Endometrial microvascular endothelial cells (primary cell): ENCODE results near the gene CUL2. TPM values are rescaled to one million over a fixed set of nuclear protein-coding genes. Genes with fewer than 3 reads are reported as not detected.

Source experiments
- in situ Hi-C: cut with HindIII; loops from 2 replicates; pipeline ENCODE4 v1.10.0; 2017; ENCODE audit warnings: low sequenced_read_pairs, low pct_unique_long_range_greater_than_20kb; ENCODE audit errors: inconsistent ontology term
- total RNA-seq: library from RNA; depleted of rRNA; stranded (reverse); fragments of >200 nt; gene quantifications from one replicate; pipeline ENCODE4 v1.2.3, GENCODE V29; 2015; ENCODE audit errors: inconsistent ontology term

The CUL2 gene
- total RNA-seq = 37.5 TPM

DNA sequence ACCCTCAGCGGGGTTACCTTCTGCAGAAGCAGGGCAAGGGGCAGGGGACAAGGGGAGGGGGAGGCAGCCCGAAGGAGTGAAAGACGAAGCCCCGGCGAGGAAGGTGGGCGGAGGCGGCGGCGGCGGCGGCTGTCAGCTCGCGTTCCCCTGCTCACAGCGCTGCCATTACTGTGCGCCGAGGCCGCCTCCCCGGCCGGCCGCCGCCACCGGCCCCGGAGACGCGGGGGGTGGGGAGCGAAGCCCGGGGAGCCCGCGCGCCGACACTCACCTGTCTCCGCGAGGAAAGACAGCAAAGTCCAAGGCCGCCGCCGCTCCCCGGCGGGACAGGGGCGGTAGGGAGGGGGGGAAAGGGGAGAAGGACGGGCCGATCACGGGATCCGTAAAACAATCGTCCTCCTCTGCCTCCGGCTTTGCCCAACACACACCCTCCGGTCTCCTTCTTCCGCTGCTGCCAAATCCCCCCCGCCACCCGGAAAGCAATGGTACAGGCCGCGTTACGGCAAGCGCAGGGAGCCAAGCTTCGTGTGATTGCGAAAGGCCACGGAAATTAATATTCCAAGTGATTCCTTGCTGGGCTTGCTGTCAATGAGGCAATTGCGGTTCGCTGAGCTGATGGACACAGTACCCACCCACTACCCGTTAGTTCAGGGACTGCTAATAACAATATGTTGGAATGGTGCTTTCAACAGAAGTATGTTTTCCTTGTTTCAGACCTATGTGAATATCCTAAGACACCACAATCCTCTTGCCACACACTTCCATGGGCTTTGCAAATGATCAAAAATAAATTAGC is at the start of gene CUL2:
TSS of gene CUL2 (minus strand) at position 180 of the 793 bp plus-strand sequence. CDS start 19,024 bp downstream, outside the sequence.
- in situ Hi-C loops = no loop called here

DNA sequence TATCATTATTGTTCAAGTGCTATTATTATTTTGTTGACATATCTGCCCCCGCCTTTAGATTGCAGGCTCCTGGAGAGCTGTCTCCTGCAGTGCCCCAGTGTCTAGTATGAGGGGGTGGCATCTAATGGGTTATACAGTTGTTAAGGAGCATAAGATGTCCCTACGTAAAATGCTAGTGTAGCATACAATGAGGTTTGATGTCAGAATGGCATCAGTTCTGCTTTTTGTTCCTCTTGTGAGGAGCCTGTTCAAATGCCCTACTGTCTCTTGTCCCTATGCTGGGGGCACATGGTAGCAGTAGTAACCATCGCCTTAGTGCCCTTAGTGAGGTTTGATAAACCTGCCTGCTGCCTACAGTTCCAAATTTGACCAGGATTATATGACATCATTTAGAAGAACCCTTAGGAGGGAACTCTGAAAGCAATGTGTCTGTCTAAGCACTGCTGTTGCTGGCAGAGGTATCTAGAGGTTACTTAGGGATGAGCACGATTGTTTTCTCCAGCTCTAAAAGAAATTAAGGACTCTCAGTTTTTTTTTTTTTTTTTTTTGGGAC is 46.2 kb upstream of the CUL2 start:
- in situ Hi-C loops = no loop called here

DNA sequence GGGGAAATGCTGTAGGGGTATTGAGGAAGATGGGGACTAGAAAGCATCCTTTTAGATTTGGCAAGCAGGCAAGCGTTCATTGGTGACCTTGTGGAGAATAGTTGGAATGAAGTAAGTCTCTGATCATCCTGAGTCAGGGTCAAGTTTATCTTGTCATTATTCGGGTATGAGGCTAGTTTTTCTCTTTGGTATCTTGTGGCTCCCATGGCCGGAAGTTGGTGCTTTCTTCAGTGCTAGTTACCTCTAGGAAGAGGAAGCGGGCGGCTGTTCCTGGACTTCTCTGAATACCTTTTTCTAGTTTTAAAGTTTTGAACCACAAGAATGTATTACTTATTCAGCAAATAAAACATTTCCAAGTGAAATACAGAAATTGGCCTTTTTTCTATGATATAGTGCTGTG is 45.7 kb upstream of the CUL2 start:
- in situ Hi-C loops = no loop called here

DNA sequence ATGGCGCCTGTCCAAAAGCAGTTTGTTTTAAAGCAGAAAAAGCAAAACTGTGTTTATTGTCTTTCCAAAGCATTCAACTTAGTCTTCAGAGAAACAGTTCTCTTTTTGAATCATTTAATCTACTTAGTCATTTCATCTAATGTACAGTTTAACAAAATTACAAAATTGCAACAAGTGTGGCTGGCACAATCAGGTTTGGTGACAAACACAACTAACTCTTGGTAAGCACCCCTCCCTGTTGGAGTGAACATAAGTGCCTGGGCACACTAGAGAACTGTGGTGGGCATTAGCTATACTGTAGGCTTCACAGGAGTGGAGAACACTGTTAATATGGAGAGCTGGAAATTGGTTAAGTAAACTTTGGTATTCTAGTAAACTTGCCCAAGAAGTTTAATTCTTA is 43.4 kb upstream of the CUL2 start:
- in situ Hi-C loops = no loop called here

DNA sequence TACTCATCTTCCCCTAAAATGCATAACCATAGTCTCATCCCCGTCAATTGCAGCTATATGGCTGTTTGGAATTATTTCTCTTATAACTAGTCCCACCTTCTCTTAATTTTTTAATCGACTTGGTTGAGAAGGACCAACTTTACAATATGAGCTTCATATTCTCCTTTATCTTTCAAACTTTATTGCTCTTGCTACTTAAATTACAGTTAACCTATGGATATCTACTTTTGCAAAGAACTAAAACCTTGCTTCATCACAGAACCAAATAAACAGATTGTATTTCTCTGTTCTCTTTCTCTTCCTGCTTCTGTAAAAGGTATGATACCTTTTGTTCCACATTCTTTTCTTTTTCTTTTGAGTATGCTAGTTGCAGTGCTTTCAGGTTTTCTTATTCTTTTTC is 42.6 kb upstream of the CUL2 start:
- in situ Hi-C loops = no loop called here

DNA sequence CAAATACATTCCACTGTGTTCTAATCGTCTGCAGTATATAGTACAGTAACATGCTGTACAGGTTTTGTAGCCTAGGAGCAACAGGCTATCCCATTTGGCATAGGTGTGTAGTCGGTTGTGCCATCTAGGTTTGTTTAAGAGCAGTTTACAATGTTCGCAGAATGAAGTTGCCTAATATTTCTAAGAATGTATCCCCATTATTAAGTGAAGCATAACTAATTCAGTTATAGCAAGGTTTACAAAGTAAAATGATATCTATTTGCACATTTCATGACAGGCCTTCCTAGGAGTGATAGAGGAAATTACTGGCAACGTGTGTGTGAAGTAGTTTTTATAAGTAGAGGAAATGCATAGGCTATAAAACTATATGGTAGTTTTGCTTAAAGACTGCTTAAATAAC is 40.5 kb upstream of the CUL2 start:
- in situ Hi-C loops = no loop called here

DNA sequence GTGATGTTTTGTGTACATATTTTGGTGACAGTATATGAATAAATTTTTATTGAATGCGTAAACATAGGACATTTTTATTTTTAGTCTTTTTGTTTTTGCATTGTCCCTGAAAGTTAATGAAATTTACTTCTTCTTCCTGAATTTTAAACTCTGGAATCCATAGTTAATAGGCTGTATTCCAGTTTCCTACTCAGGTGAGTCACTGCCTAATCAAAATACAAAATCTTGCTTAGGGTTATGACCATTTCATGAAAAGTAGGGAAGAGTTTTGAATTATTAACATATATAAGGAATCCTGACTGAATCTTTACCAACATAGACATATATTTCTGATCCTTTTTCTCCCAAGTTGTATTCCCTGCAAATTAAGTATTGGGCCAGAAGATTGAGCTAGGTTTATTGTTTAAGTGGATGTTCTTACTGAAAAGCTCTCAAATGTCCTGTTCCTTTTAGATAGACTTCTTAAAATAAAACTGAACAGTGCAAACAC is 39.1 kb upstream of the CUL2 start:
- in situ Hi-C loops = no loop called here

DNA sequence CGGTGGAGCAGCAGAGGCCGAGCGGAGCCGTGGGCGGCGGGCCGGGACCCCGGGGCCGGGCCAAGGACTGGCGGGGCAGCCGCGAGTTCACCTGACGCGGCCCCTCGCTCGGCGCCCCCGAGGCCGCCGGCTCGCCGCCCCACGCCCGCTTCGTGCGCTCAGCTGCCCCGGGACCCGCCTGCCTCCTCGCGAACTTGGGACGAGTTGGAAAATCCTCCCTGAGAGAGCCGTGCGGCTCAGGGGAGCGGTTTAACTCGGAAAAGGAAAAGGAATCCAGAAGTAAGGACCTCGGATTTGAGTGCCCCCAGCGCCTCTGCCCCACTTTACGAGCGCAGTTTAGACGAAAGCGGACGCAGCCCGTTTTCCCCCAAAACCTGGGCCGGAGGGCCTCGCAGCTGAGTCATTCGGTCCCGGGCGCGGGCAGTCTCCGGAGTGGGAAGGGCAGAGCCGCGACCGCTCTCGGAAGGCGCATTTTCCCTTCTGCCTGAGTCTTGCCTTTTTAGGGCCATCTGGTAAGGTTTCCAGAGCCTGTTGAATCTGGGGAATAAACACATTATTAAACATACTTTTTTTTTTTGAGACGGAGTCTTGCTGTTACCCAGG is 37.2 kb upstream of the CUL2 start:
- in situ Hi-C loops = no loop called here

DNA sequence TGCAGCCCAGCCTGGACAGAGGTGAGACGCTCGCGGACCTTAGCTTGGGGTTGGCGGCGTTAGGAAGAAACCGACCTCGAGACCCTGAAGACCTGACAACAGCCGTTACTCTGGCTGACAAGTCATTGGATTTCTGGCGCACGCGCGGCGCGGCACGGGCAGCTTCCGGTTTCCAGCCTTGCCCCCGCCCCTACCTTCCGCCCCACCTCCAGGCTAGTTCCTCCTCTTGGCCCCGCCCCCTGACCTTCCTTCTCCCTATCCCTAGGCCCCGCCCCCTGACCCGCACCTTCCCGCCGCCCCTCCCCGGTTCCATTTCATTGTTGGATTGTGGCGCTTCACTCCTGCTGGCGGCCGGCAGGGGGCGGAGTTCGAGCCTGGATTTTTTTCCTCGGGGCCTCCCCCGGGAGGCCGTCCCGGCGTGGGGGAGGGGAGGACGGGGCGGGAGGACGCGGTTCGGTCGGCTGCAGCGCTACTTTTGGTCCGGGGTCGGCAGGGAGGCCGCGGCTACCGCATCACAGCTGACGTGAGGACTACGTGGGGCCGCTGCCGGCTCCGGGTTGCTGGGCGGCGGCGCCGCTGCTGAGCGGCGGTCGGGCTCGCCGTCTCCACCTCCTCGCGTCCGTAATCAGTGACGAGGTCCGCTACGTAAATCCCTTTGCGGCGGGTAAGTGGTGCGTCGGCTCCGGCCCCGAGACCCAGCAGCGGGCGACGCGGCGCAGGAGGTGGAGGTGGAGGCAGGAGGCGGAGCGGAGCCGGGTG is 36.6 kb upstream of the CUL2 start, which contains the start of gene CREM:
TSS of gene CREM (plus strand) at position 317 of the 759 bp plus-strand sequence. CDS start 10,990 bp downstream, outside the sequence.
- in situ Hi-C loops = no loop called here

DNA sequence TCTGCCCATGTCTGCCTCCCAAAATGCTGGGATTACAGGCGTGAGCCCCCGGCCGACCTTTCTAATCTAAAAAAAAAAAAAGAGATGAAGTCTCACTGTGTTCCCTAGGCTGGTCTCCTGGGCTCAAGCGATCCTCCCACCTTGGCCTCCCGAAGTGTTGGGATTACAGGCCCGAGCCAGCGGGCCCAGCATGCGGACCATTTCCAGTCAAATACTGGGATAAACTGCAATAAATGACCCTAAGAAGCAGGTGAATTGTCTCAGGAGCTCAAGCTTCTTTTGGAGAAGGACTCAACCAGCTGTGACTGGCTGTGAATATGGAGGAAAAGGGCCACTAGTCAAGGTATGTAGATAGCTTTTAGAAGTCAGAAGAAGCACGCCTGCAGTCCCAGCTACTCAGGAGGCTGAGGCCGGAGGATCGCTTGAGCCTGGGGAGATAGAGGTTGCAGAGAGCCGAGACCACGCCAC is 36.0 kb upstream of the CUL2 start:
- in situ Hi-C loops = no loop called here

DNA sequence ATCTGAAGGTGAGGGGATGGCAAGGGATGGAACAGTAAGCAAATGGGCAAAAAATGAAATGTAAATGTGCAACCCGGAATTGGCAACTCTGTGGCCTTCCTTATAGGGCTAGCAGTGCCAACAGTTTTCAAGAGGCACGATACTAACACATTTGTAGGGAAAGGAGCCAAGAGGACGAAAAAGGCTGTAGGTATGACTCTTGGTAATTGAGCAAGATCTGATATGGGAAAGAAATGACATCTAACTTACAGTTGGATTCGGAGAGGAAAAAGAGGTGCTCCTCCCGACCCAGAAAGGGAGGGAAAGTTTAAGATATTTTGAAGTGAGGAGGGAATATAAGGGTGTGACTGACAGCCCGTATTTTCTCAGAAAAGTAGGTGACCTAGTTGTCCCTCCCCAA is 34.4 kb upstream of the CUL2 start:
- in situ Hi-C loops = no loop called here

DNA sequence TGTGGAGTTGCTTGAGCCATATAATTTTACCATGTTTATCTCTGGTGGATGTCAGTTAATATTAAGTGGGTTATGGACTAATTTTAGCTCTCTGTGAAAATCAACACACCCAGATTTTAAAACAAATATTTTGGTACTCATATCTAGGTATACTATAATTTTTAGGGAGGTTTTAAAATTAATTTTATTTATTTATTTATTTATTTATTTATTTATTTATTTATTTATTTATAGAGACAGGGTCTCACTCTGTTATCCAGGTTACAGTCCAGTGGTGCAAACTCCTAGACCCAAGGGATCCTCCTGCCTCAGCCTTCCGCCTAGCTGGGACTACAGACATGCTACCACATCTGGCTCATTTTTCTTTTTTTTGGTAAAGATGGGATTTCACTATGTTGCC is 29.2 kb upstream of the CUL2 start:
- in situ Hi-C loops = no loop called here

DNA sequence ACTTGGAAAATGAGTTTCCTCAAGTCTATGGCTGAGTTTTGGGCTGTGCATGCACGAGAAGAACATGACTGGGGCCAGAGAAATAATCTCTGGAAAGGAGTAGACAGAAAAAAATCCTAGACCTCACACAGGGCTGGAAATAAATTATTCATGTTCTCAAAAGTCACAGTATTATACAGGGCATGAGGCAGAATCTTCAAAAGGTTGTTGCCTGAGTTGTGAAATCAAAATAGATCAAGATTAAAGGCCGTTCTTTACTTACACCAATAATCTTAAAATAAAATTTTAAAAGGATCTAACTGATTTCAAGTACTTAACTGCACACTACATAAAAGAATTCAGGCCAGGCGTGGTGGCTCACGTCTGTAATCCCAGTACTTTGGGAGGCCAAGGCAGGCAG is 22.4 kb upstream of the CUL2 start:
- in situ Hi-C loops = no loop called here

DNA sequence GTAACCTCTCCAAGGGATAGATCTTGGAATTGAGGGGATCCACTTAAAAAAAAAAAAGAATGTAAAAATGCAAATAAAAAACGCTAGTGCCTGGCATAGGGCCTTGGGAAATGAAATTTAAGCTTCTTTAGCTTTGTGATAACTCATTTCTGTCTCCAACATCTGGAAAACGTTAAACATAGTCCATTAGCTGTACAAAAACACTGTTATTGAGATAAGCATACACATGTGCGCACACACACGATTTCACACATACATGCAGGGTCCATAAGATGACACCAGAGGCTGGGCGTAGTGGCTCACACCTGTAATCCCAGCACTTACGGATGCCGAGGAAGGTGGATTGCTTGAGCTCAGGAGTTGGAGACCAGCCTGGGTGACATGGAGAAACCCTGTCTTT is 13.7 kb upstream of the CUL2 start:
- in situ Hi-C loops = no loop called here

DNA sequence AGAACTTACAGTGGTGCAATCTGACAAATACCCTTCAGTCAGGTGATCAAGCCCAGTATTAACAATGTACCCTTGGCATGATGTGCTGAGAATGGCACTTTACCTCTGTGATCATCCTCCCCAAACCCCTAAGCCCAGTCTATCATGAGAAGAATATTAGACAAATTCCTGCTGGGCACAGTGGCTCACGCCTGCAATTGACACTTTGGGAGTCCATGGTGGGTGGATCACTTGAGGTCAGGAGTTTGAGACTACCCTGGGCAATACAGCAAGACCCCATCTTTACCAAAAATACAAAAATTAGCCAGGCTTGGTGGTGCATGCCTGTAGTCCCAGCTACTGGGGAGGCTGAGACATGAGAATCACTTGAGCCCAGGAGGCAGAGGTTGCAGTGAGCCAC is 7.4 kb upstream of the CUL2 start:
- in situ Hi-C loops = no loop called here

DNA sequence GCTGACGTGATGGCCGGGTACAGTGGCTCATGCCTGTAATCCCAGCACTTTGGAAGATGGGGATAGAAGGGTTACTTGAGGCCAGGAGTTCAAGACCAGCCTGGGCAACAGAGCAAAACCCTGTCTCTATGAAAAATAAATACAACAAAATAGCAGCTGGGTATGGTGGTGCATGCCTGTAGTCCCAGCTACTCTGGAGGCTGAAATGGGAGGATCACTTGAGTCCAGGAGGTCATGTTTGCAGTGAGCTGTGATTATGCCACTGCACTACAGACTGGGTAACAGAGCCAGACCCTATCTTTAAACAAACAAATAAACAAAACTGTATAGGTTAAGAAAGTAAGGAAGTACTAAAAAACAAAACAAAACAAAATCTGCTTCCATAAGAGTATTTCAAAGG is 6.2 kb upstream of the CUL2 start:
- in situ Hi-C loops = no loop called here

DNA sequence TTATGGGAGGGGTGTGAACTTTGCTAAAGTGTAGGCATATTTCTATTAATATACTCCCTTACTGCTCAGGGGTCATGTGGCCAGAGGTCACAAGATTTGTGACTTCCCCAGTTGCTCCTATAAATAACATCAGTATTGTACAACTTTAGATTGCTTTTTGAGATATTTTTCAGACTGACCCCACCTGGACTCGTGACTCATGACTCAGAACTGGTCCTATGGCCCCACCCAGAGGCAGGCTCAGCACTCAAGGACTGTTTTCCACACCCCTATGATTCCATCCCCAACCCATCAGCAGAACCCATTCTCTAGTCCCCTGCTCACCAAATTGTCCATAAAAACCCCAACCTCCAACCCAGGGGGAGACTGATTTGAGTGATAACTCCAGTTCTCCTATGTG is 2.7 kb upstream of the CUL2 start:
- in situ Hi-C loops = no loop called here

DNA sequence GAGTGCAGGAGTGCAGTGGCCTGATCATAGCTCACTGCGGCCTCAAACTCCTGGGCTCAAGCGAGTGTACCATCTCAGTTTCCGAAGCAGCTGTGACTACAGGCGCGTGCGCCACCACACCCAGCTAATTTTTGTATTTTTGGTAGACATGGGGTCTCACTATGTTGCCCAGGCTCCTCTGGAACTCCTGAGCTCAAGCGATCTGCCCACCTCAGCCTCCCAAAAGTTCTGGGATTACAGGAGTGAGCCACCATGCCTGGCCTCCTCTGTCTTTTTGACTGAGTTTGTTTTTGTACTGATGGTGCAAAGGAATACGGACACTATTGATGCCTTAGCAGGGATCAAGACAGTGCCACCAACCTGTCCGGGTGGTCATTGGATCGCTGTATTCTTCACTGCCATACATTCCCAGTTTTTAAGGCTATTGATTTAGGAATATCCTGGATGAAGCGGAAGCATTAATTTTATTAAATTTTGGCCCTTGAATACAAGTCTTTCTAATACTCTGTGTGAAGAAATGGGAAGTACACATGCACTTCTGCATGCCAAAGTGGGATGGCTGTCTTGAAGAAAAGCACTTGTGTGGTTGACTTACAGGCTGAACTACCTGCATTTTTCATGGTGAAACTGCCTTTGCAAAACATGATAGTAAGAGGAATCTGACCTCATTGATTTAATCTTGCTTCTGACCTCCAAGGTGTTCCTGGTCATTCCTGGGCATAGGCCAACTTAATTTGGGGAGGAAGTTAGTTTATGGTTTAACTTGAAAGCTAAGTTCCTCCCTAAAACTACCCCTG is 2.1 kb upstream of the CUL2 start:
- in situ Hi-C loops = no loop called here
